Stimulated activated naive B cell treated with anti-CD40 and anti-IgM and Interleukin-4, amounts not matched to agents 10 μg/mL and 1 μg/mL and 100 μg/mL, for 72 hours (primary cell): ENCODE results near the gene ACTC1.
"Not testable (repeated sequence)": the region's sequence is repeated elsewhere in the genome, so short reads cannot be mapped to it uniquely, and the experiment has no call there.

Experiments used
- ATAC-seq, 2 donors: fragments of 150-1000 bp; cut with Tn5 transposase; replicated peaks; 2 replicates each; pipeline ENCODE4 v1.10.0; 2021; ENCODE audit warnings: moderate library complexity in 1 of 2
- DNase-seq: peaks from one replicate; pipeline ENCODE4 v3.0.0; 2021
- H3K27ac Mint-ChIP-seq: one replicate; pipeline ENCODE4 v1.8.0; 2022; ENCODE audit warnings: mild to moderate bottlenecking, mixed read lengths
- H3K27me3 Mint-ChIP-seq, 2 donors: one replicate each; pipeline ENCODE4 v1.8.0; 2022; ENCODE audit warnings: mixed read lengths in 2 of 2
- H3K36me3 Mint-ChIP-seq, 2 donors: one replicate each; pipeline ENCODE4 v1.8.0; 2022; ENCODE audit warnings: mixed read lengths in 2 of 2, mild to moderate bottlenecking in 1 of 2
- H3K4me1 Mint-ChIP-seq, 2 donors: one replicate each; pipeline ENCODE4 v1.8.0; 2022; ENCODE audit warnings: mixed read lengths in 2 of 2, mild to moderate bottlenecking in 1 of 2
- H3K4me3 Mint-ChIP-seq, 2 donors: one replicate each; pipeline ENCODE4 v1.8.0; 2022; ENCODE audit warnings: mild to moderate bottlenecking in 2 of 2, mixed read lengths in 2 of 2, moderate library complexity in 1 of 2
- H3K9me3 Mint-ChIP-seq, 2 donors: one replicate each; pipeline ENCODE4 v1.8.0; 2022; ENCODE audit warnings: mixed read lengths in 2 of 2, mild to moderate bottlenecking in 1 of 2

ACTC1 gene

DNA sequence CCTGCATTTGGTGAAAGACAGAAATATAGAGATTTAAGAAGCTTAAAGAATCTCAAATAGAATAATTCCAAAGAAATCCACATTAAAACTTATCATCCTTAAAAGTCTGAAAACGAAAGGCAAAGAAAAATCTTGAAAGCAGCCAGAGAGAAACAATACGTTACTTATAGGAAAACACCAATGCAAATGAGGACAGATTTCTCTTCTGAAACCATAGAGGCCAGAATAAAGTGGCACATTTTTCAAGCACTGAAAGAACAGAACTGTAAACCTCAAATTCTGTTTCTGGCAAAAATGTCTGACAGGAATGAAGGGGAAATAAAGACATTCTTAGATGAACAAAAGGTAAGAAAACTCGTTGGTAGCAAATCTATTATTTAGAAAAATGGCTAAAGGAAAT lies 13.8 kb upstream of the ACTC1 start:
- Mint-ChIP-seq H3K27me3 (peaks cover 20 to 31% of the 10 kb centered on the region in 2 donors), H3K9me3 (peaks cover 5 to 7% of the 10 kb centered on the region in 2 donors), H3K27ac (no peak overlapping the region), H3K4me3 (no peak overlapping the region), H3K36me3 (peaks cover 0 to 5% of the 10 kb centered on the region in 2 donors), H3K4me1 (no peaks in the 10 kb centered on the region)
- ATAC-seq = no peak
- DNase-seq = no peak

DNA sequence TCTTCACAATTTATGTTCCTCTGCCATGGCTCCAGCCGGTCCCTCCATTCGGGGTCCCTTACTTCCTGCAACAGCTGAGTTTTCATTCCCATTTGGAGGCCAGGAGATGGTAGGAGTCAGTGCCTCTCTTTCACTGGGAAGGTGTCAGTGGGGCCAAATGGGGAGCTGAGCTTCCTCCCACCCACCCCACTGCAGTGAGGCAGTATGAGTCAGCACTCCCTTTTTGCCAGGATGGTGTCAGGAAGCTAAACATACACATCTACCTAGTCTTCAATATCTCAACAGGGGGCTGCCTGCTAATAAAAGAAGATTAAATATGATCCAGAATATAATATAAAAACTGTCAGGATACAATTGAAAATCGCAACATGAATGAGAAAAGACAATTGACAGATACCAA lies 12.7 kb upstream of the ACTC1 start:
- no peak for DNase-seq
- peaks cover 5 to 7% of the 10 kb centered on the region in 2 donors for H3K9me3 Mint-ChIP-seq

DNA sequence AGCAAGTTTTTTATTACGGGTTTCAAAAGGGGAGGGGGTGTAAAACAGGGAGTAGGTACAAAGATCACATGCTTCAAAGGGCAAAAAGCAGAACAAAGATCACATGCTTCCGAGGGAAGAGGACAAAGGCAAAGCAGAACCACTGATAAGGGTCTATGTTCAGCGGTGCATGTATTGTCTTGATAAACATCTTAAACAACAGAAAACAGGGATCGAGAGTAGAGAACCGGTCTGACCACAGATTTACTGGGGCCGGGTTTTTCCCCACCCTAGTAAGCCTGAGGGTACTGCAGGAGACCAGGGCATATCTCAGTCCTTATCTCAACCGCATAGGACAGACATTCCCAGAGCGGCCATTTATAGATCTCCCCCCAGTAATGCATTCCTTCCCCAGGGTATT lies 11.9 kb upstream of the ACTC1 start:
- not testable (repeated sequence) for DNase-seq, H3K4me1 Mint-ChIP-seq, H3K27ac Mint-ChIP-seq, ATAC-seq, H3K4me3 Mint-ChIP-seq, H3K36me3 Mint-ChIP-seq, H3K9me3 Mint-ChIP-seq
- H3K27me3 Mint-ChIP-seq = peaks cover 25% of the 10 kb centered on the region in 2 donors

More for the DNA sequence above, 12.7 kb upstream of the ACTC1 start:
- H3K27me3 Mint-ChIP-seq = peaks cover 25 to 27% of the 10 kb centered on the region in 2 donors
- no peaks in the 10 kb centered on the region for H3K4me1 Mint-ChIP-seq
- ATAC-seq = no peak
- H3K36me3 Mint-ChIP-seq = peaks cover 0 to 5% of the 10 kb centered on the region in 2 donors
- no peak overlapping the region for H3K27ac Mint-ChIP-seq
- H3K4me3 Mint-ChIP-seq = no peak overlapping the region

DNA sequence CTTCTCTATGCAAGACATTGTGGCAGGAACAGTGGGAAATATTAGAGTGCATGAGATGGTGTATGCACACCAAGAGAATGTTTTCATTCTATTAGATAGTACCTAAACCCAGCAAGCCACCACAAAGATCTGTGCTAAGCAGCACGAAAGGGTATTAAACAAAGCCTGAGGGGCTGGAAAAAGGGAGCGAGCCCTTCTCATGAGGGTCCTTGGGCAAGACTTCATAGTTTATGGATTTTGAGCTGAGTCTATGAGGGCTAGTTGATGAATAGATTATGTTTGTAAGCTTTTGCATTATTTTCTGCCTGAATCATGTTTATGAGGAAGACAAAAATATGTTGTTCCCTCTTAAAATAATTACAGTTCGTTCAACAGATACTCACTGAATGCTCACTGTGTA lies 9.4 kb upstream of the ACTC1 start:
- H3K4me1 Mint-ChIP-seq = no peaks in the 10 kb centered on the region
- no peak for ATAC-seq
- DNase-seq = no peak
- no peak overlapping the region for H3K27ac Mint-ChIP-seq
- H3K36me3 Mint-ChIP-seq = peaks cover 0 to 5% of the 10 kb centered on the region in 2 donors
- H3K27me3 Mint-ChIP-seq = peaks cover 23 to 24% of the 10 kb centered on the region in 2 donors
- H3K9me3 Mint-ChIP-seq = peaks cover 5 to 7% of the 10 kb centered on the region in 2 donors
- H3K4me3 Mint-ChIP-seq = no peak overlapping the region

DNA sequence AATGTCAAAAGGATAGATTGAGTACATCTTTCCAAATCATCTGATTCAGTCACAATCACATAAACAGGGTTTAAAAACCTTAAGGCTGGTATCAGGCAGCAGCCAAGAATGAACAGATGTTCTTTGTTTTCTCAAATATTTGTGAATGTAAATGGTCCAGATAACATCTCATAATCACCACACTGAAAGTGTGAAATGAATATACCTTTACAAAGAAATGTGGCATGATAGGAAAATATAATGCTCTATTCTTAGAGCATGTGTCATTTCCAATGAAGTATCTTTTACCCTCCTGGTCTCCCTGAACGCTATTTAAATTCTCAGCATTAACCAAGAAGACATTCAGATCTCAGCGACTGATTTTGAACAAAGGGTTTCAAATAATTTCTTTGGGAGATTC lies 8.8 kb upstream of the ACTC1 start:
- Mint-ChIP-seq H3K4me3 (no peak overlapping the region), H3K4me1 (no peaks in the 10 kb centered on the region), H3K36me3 (peaks cover 0 to 5% of the 10 kb centered on the region in 2 donors), H3K9me3 (peaks cover 5 to 7% of the 10 kb centered on the region in 2 donors), H3K27ac (no peak overlapping the region), H3K27me3 (peaks cover 26 to 30% of the 10 kb centered on the region in 2 donors)
- no peak for DNase-seq
- ATAC-seq = peak; percentile 31 to 58

DNA sequence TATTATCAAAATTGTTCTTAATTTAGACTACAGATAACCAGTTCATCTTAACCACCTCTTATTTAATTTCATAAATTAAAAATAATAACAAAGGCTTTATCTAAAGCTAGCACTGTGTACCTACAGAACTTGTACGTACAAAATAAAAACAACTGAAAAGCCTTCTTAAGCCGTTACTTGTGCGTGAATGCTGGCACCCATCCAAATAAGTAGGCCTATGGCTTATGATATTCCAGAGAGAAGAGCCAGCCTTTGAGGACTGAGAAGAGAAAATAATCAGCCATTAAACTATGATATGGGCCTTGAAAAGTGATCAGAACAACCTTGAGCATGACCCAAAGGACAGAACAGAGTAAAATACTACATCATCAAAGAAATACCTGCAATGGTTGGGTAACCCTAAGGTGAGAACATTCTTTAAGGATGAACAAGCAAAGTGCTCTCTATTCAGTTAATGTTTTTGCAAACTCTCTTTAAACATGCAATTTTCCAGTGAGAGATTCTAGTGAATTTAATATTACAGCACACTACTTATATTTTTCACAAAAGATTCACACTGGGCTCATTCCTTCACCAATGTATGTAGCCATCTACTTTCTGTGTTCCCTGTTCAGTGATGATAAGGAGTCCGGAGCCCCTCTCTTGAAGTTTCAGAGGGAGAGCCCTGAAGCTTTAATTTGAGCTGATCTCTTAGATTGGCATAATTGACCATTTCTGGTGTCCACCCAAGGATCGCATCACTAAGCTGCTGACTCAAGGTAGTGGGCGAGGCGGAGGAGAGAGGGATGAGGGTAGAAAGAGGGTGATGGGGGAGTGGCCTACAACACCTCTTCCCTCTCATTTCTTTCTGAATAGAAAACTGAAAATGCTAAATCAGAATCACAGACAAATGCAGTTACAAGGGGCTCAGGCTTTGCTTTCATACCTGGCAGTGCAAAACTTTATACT lies 7.7 kb upstream of the ACTC1 start:
- no peak overlapping the region for H3K4me3 Mint-ChIP-seq

DNA sequence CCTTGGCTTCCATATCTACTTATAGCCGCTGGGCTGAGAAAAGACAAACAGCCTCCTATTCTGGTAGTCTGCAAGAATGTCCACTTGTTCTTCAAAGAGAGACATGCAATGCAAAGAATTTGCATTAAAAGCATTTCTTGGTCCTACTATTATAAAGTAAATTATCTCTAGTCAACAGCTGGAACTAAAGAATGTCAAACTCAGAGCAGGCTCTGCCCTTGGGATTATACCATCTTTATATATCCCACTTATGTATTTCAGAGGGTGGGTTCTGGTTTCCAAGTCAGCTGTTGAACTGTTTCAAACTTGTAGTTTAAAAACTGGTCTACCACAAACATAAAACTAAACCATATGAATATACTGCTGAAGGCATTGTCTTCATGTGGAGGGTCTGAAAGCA lies 7.0 kb upstream of the ACTC1 start:
- H3K9me3 Mint-ChIP-seq = peaks cover 5 to 7% of the 10 kb centered on the region in 2 donors
- H3K4me1 Mint-ChIP-seq = no peaks in the 10 kb centered on the region
- H3K27me3 Mint-ChIP-seq = peaks cover 28 to 36% of the 10 kb centered on the region in 2 donors
- no peak overlapping the region for H3K27ac Mint-ChIP-seq
- no peak for ATAC-seq
- peaks cover 0 to 5% of the 10 kb centered on the region in 2 donors for H3K36me3 Mint-ChIP-seq
- H3K4me3 Mint-ChIP-seq = no peak overlapping the region
- no peak for DNase-seq

More for the DNA sequence above, 7.7 kb upstream of the ACTC1 start:
- peaks cover 25 to 33% of the 10 kb centered on the region in 2 donors for H3K27me3 Mint-ChIP-seq
- no peak overlapping the region for H3K27ac Mint-ChIP-seq
- DNase-seq = no peak
- H3K9me3 Mint-ChIP-seq = peaks cover 5 to 7% of the 10 kb centered on the region in 2 donors
- H3K36me3 Mint-ChIP-seq = peaks cover 0 to 5% of the 10 kb centered on the region in 2 donors
- no peak for ATAC-seq
- no peaks in the 10 kb centered on the region for H3K4me1 Mint-ChIP-seq

DNA sequence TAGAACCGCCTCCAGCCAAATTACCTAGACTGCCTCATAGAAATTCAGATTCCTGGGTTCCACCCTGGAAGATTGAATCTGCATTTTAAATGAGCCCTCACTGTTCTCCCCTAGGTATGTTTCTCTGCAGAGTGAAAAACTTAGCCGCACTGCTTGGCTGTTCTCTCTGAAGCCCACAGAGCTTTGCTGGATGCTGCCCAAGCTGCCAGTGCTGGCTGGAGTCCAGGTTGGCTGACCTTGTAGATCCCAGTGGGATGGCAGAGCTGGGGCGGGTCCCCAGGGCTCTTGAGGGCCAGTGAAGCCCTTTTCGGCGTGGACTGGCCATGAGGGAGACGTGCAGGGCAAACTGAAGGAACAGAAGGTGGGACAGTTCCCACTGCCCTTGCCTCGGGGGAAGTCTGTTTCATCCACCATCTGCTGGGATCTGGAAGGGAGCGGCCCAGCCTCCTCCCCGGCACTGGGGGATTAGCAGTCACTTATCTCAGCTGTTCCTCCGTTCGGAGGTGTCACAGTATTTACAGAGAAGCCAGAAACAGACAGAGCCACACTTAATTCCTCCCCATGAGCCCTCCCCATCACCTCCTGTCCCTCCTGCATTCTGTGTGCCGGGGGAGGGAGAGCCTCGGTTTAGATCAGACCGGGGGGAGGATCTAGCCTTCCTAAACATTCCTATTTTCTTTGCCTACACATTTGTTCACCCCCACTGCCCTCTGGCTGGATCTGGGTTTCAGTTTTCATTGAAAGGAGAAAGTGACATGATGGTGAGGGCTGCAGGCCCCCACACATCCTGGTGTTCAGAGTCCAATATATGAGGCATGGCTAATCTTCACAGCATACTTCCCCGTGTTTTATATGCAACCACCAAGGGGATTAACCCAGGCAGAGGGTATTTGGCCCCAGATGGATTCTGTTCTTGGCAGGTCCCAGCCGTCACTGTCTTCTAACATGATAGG lies 4.1 kb upstream of the ACTC1 start:
- H3K36me3 Mint-ChIP-seq = no peaks in the 10 kb centered on the region
- DNase-seq (no peak), ATAC-seq (no peak)
- H3K27me3 Mint-ChIP-seq = peaks cover 43 to 60% of the 10 kb centered on the region in 2 donors
- H3K9me3 Mint-ChIP-seq = no peaks in the 10 kb centered on the region
- H3K4me3 Mint-ChIP-seq = no peak overlapping the region
- peaks cover 2 to 9% of the 10 kb centered on the region in 2 donors for H3K4me1 Mint-ChIP-seq
- H3K27ac Mint-ChIP-seq = no peak overlapping the region

DNA sequence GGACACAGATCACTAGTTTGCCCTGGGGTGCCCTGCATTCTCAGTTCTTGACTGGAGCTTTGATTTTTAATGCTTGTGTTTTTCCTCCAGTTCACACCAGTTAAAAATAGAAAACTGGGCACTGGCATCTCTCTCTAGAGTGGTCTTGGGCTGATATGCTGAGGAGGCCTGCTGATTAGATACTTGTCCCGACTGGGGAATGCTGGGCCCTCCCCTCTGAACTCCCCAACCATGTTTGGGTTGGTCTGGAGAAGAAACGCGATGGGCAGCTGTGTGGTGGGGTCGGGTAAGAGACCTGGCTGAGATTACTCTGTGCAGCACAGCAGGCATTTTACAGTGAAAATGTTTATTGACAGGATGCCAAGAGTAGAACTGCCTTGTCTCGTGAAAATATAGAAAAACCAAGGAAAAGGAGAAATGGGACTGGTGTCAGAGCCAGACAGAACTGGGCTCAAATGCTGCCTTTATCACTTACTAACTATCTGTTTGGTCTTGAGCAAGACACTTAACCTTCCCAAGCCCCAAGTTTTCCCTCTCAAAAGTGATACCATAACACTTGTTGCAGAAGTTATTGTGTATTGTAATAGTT lies 1.6 kb upstream of the ACTC1 start:
- H3K4me3 Mint-ChIP-seq = no peak overlapping the region
- H3K27ac Mint-ChIP-seq = no peak overlapping the region
- H3K27me3 Mint-ChIP-seq = peaks cover 62 to 79% of the 10 kb centered on the region in 2 donors
- peaks cover 2 to 12% of the 10 kb centered on the region in 2 donors for H3K4me1 Mint-ChIP-seq
- H3K36me3 Mint-ChIP-seq = no peaks in the 10 kb centered on the region
- no peaks in the 10 kb centered on the region for H3K9me3 Mint-ChIP-seq
- ATAC-seq = no peak
- DNase-seq = no peak

DNA sequence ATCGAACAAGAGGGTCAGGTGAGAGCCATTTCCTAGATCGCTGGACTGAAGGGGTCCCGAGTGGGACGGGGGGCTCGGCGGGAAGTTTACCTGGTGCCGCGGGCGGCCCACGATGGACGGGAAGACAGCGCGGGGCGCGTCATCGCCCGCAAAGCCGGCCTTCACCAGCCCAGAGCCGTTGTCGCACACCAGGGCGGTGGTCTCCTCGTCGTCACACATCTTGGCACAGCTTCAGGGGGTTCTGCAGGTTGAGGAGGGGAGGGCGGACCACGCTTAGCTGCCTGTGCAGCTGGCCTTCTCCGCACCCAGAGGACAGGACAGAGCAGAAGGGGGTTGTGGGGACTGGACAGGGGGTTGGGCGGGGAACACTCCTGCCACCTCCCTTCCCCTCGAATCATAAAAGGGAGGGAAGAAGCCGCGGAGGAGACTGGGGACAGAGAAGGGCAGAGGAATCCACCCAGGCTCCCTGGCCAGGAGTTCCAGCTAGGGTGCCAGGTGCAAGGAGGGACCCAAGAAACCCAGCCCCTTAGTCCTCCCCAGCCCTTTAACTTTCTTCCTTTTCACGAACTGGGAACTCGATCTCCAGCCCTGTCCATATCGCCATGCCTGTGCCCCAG lies 651 bp downstream of the ACTC1 start:
- DNase-seq (no peak), ATAC-seq (no peak)
- Mint-ChIP-seq H3K4me3 (peak overlapping the region; percentile 57 to 63), H3K9me3 (no peaks in the 10 kb centered on the region), H3K36me3 (no peaks in the 10 kb centered on the region), H3K27me3 (peaks cover 55 to 82% of the 10 kb centered on the region in 2 donors), H3K4me1 (peaks cover 2 to 12% of the 10 kb centered on the region in 2 donors), H3K27ac (peak overlapping the region; percentile 83)

DNA sequence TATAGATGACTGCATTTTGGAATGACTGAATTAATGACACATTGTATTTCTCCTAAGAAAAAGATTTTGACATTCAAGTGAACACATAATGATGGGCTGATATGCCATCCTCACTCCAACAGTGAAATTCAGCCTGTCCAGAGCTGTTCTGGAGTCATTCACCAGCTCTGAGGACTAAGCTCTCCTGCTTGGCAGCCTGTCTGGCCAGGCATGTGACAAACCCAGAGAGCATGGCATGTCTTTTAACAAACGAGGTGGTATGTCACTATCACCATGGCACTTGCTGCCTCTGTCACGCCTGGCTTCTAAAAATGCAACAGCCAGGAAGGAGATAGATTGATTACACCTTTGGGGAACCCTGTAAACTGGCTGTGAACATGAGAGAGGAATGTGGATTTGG lies 1.4 kb downstream of the ACTC1 start:
- Mint-ChIP-seq H3K27ac (no peak overlapping the region), H3K36me3 (no peaks in the 10 kb centered on the region), H3K4me1 (peaks cover 2 to 12% of the 10 kb centered on the region in 2 donors), H3K4me3 (no peak overlapping the region), H3K27me3 (peaks cover 53 to 81% of the 10 kb centered on the region in 2 donors), H3K9me3 (no peaks in the 10 kb centered on the region)
- DNase-seq = no peak
- ATAC-seq = no peak

DNA sequence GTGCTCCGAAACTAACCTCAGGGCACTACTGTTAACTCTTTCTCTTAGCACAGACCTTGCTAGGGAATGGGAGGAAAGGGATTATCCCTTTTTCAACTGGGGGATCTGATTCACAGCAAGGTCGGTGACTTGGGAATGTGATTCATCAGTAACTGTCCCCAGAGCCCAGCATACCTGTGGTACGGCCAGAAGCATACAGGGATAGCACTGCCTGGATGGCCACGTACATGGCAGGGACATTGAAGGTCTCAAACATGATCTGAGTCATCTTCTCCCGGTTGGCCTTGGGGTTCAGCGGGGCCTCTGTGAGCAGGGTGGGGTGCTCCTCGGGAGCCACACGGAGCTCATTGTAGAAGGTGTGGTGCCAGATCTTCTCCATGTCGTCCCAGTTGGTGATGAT lies 2.3 kb downstream of the ACTC1 start:
- no peak overlapping the region for H3K4me3 Mint-ChIP-seq
- no peak for ATAC-seq
- no peaks in the 10 kb centered on the region for H3K9me3 Mint-ChIP-seq
- H3K27me3 Mint-ChIP-seq = peaks cover 52 to 80% of the 10 kb centered on the region in 2 donors
- no peak overlapping the region for H3K27ac Mint-ChIP-seq
- no peak for DNase-seq
- peaks cover 2 to 12% of the 10 kb centered on the region in 2 donors for H3K4me1 Mint-ChIP-seq
- H3K36me3 Mint-ChIP-seq = no peaks in the 10 kb centered on the region

DNA sequence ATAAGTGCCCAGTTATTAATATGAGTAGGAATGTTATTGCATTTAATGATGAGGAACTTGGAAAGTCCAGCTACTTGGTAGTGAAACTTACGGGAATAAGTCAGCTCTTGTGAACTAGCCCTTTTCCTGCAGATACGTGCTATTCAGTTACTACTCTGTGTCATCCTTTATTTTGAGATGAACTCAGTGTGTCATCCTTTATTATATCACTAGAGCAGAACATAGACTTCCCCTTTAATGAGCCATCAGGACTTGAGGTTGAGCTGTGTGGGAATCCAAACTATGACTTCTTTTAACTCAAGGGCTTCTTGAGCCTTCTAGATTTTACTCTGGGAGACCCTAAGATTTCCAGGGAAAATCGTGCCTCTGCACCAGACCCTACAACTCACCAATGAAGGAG lies 3.6 kb downstream of the ACTC1 start:
- ATAC-seq (no peak), DNase-seq (no peak)
- peaks cover 2 to 12% of the 10 kb centered on the region in 2 donors for H3K4me1 Mint-ChIP-seq
- H3K36me3 Mint-ChIP-seq = no peaks in the 10 kb centered on the region
- H3K4me3 Mint-ChIP-seq = no peak overlapping the region
- H3K27ac Mint-ChIP-seq = no peak overlapping the region
- H3K9me3 Mint-ChIP-seq = no peaks in the 10 kb centered on the region
- H3K27me3 Mint-ChIP-seq = peaks cover 44 to 77% of the 10 kb centered on the region in 2 donors
